HT1080 (cell line): ENCODE measurements around the gene HEY2. TPM values are rescaled to one million over a fixed set of nuclear protein-coding genes. Genes with fewer than 3 reads are reported as not detected.
"Not testable (repeated sequence)": the region's sequence is repeated elsewhere in the genome, so short reads cannot be mapped to it uniquely, and the experiment has no call there.

ENCODE experiments used
- DNase-seq: peaks from one replicate; pipeline ENCODE4 v3.0.0-alpha.2; 2015; ENCODE audit warnings: low read depth
- total RNA-seq: library from RNA; depleted of rRNA; stranded (reverse); fragments of >200 nt; shearing (Covaris generic); gene quantifications from 2 replicates; pipeline ENCODE4 v1.2.3, GENCODE V29; 2014; rRNA removed

The HEY2 gene
- total RNA-seq, 1 experiment from 2014 or later = 0.16 TPM

- DNase-seq = no peak
Measured at GRCh38 chr6:125794342-125795137, 45.1 kb downstream of the HEY2 start.

DNA sequence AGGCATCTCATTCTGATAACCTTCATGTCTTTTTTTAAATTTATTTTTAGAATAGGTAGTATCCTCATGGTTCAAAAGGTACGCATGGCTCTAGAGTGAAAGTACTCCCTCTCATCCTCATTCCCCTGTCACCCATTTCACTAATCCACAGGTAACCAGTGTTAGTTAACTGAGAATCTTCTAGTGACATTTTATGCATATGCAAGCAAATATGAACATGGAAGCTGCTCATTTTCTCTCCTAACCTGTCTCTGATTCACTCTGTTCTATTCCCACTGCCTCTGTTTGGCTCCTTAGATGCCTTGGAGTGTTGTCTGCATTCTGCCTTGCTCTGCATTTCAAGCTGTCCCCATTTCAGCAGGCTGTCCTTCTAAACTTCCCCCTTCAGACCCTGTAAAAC is 45.9 kb downstream of the HEY2 start:
- DNase-seq = no peak

GRCh38 chr6:125797120-125797885 is 47.9 kb downstream of the HEY2 start:
- DNase-seq = no peak

DNA sequence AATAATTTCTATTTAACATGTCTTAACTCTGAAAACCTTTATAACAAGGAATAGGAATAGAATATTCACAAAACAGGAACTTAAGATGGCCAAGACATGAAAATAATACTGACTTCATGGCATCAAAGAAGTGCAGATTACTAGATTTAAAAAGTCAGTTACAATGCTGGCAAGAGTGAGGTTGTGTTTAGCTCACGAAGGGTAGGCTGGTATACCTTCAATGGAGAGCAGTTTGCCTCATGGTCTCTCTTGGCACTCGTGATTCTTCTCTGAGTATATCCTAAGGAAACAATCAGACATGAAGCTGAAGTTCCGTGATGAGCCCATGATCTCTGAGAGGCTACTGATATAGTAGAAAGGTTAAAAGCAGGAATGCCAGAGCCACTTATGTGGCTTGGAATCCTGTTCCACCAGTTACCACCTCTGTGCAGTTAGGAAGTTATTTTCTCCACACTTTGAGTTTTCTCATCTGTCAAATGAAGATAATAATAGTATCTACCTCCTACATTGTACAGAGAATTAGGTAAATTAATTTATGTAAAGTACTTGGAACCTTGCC is 48.5 kb downstream of the HEY2 start:
- DNase-seq = no peak

DNA sequence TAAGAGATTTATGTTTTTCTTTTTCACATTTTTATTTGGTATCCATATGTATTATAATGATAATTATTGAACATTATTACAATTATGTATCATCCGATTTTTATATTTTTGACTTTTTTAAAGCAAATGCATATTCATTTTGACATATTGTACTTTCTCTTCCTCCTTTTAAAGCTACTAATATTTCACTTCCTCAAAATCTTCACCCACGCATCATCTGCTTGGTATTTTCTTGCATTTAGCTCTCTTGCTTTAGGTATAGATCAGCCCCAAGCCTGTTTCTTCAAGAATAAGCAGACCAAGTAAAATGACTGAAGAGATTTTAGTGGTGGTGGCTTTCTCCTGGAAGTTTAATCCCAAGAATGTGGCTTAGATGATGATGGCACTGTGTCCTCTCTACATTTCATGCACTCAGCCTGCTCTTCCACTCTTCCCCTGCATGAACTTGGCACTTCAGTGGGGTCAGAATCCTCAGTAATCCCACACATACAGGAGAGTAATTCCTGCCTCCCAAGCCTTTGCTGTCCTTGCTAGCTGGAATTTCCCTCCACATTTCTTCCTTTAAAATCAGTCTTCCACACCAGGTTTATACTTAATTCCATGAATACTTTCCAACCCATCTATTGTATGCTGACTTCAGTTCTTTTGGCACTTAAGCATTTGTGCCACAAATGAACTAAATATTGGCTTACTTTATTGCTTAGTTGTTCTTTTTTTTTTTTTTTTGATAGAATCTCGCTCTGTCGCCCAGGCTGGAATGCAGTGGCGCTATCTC is 49.5 kb downstream of the HEY2 start:
- DNase-seq = no peak

DNA sequence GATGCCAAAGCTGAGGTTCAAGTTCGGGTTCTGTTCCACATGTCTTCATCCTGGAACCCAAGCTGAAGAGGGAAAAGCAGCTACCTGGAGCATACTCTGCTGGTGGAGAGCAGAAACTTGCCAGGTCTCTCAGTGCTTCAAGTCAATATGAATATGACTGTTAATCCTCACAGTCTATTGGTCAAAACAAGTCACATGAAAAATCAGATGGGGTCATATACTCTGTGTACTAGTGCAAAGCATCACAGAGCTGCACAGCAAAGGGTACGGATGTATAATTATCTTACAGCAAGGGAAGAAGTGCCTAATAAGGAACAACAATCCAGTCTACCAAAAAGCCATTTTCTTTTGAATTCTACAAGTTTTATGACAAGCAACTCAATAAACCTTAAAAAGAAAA is 53.0 kb downstream of the HEY2 start:
- no peak for DNase-seq

DNA sequence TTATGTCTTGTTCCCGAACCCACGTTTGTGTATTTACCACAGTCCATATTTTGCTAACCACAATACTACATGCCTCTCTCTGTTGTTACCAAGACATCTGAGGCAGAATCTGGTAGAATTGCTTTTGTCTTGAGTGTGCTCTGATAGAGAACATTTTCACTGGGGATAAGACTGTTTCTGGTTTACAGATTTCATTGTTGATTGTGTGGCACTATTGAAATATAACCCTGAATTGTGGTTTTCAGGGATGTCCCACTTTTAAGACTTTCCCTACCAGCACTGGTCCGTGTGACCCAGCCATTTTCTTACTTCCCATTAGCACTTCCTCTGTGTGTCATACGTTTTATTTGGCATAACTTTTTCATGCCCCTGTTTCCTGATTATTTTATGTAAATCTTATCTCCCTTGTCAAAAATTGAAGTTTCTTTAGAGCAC is 53.5 kb downstream of the HEY2 start:
- DNase-seq = peak; percentile 59

DNA sequence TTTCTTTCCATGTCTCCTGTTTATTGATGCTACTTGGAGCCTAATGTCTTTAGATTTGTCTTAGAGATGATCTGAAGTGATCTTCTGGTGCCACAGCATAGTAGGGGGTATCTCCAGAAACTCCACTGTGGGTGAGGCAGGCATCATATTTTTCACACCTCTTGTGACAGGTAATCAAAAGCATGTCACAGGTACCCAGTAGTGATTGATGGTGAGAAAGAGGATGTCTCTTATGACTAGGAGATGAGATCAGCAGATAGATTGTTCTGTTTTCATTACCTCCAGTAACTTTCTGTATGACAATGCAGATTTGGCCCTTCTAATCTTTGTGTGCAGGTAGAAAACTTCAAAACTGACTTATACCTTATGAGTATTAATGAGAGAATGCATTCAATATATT is 54.8 kb downstream of the HEY2 start:
- no peak for DNase-seq

DNA sequence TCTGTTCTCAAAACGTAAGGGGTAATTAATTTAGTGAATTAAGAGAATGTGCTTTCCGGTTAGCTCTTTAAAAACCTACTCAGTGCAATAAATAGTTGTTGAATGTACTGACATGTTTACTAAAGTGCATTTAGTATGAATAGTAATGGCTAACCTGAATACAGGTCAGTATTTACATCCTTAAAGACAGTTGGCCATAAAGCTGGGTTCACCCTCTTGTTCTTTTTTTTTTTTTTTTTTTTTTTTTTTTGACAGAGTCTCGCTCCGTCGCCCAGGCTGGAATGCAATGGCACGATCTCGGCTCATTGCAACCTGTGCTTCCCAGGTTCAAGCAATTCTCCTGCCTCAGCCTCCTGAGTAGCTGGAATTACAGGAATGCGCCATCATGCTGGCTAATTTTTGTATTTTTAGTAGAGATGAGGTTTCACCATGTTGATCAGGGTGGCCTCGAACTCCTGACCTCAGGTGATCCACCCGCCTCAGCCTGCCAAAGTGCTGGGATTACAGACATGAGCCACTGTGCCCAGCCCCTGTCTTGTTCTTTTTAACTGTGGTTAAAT is 55.5 kb downstream of the HEY2 start:
- DNase-seq = not testable (repeated sequence)

GRCh38 chr6:125806813-125807212 is 57.4 kb downstream of the HEY2 start:
- DNase-seq = no peak

- DNase-seq = no peak
Measured at GRCh38 chr6:125807293-125807692, 57.9 kb downstream of the HEY2 start.

- DNase-seq = no peak
Measured at GRCh38 chr6:125808060-125808459, 58.6 kb downstream of the HEY2 start.

DNA sequence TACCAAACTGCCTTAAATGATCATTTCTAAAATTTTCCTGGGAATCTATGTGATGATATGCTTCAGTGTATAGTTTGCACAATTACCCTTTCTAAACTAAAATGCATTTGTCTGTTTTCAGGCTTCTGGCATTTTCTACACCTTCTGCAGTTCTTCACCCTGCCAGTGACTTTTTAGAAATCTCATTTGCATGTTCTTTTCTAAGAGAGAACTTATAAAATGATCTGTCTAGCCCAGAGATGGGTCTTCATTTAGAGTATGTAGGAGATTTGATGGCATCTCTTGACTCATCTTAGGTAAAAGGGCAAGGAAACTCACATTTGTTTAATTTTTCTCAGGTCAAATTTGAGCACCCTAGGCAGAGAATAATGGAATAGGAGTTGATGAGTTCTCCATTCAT is 59.2 kb downstream of the HEY2 start:
- DNase-seq = no peak

DNA sequence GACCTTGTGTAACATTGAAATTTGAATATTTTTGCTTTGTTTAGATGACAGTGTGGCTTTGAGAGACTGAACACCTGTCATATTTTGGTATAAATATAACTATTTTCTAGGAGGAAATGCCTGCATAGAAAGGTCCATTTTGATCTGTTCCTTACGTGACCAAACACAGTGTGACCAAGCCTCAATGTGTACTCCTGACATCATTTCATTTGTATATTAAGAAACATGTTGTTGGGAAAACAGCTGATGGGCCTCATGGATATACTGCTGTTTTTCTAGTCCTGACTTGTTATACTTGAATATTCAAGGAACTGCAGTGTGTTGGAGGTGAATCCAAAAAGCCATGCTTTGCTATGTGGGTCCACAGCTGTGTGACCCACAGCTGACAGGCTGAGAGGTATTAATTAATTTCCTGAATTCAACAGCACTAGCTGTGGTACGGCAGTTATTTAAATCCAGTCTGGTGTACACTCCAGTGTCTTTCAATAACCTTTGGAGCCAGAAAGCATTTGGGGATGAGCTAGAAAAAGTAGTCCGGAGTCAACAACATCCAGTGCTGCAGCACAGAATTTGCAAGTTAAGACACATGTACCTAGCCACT is 60.2 kb downstream of the HEY2 start:
- no peak for DNase-seq

DNA sequence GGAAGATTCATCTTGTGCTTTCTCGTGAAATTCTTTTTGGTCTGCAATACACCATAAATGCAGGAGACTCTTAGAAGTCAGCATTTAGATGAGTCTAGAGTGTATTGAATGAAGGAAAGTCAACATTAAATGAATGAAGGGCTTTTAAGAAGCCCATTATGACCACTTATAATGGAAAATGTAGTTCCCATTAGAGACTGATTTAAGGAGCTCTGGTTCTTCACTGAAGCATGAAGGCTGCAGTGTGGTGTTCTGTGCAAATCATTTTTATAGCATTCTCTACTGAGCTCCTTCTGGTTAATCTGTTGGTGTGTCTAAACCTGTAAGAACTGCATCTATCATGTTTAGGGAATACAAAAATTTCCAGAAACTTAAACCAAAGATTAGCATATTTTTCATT is 61.0 kb downstream of the HEY2 start:
- no peak for DNase-seq

Other genes starting within 250 kb of the HEY2 start
- 5.0 and 5.3 TPM in 2 replicates for gene NCOA7, start 41.3 kb downstream of the HEY2 start, total RNA-seq
- gene HINT3, start 207.1 kb downstream of the HEY2 start, total RNA-seq = 8.7 and 10.0 TPM in 2 replicates
- gene TRMT11, start 236.9 kb downstream of the HEY2 start, total RNA-seq = 15.8 and 17.1 TPM in 2 replicates